Activated effector memory CD4-positive, alpha-beta T cell treated with Interleukin-2 at 50 U/mL for 16 hours (primary cell): ENCODE data around the gene TIMM44.
A peak's percentile ranks its signal among the peaks of the same experiment; 100 is the strongest.

Experiments
- DNase-seq: peaks from one replicate; pipeline ENCODE4 v3.0.0-alpha.2; 2020

TIMM44 gene, protein sequence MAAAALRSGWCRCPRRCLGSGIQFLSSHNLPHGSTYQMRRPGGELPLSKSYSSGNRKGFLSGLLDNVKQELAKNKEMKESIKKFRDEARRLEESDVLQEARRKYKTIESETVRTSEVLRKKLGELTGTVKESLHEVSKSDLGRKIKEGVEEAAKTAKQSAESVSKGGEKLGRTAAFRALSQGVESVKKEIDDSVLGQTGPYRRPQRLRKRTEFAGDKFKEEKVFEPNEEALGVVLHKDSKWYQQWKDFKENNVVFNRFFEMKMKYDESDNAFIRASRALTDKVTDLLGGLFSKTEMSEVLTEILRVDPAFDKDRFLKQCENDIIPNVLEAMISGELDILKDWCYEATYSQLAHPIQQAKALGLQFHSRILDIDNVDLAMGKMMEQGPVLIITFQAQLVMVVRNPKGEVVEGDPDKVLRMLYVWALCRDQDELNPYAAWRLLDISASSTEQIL

DNA sequence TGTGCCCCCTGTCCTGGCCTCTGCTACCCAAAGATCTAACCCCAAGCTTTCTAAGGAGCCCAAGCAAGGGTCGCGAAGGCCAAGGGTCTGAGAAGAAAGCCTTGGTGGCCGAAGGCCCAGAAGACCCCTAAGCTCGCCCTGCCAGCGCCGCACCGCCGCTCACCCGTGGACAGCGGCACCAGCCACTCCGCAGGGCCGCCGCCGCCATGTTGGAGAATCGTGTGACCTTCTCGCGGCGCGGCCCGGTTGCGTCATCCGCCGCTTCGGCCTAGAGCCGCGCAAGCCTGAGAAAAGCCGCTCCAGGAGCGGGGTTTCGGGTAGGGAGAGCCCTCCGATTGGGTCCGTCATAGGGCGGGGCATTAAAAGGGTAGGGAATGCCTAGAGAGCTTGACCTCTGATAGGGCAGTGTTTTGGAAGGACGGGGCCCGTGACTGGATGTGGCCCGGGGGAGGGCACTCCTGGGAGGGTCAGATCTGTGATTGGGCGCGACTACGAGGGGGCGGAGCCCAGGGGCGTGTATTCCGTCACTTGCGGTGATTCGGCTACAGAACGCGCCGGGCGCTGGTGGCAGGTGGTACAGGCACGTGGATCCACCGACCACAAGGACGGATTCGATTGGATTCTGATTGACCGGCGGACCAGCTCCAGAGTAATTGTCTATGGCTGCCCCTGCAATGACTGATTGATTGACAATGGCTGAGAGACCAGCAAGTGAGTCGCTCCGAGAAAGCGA is at the start of gene TIMM44:
Gene TIMM44, minus strand, starts transcription at position 223 of the 733 bp plus-strand sequence. Its CDS starts 15 bp downstream, at position 208.
- DNase-seq = peak; percentile 99

DNA sequence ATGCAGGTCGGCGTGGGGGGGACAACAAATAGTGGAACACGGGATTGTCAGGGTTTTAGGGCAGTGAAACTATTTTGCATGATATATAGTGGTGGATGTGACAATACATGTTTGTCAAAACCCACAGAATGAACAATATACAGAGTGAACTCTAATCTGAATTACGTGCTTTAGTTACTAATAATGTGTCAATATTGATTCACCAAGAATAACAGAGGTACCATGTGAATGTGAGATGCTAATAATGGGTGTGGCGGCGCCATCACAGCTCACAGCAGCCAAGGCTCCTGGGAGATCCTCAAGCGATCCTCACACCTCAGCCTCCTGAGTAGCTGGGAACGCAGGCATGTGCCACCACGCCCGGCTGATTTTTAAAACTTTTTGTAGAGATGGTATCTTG is 49.1 kb upstream of the TIMM44 start:
- no peak for DNase-seq

DNA sequence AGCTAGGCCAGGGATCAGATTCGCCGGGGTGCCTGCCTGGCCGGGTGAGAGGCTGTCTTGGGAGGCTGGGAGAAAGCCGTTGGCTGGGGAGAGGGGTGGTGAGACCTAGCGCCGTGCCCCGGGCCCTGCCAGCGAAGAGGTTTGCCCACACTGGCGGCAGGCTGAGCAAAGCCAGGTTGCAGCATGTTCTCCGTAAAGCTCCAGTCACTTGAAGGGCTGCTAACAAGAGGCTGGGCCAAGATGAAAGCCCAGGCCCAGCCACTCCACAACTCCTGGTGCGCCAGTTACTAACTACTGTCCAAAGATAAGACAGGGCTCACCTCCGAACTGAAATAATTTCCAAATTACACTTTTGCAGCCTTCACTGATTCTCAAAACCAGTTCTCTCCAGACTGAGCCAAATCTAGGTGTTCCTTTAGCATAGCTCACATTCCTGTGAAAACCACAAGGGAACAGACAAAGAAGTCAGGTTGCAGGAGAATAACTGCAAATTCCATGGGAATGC is 45.7 kb upstream of the TIMM44 start:
- DNase-seq = no peak

DNA sequence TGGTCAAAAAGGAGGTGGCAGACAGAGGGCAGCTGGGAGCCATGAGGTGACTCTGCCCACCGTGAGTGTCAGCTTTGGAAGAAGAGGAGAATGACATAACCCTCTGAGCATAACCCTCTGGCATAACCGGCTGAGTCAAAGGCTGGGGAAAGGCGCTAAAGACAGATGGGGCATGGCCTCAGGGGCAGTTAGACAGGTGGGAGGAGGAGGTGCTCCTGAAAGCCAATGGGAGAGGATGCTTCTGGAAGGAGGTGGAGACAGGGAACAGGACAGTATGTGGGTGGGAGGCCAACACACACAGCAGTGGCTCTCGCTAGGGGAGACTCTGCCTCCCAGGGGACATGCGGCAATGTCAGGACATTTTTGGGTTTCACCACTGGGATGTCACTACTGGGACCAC is 44.8 kb upstream of the TIMM44 start:
- no peak for DNase-seq

DNA sequence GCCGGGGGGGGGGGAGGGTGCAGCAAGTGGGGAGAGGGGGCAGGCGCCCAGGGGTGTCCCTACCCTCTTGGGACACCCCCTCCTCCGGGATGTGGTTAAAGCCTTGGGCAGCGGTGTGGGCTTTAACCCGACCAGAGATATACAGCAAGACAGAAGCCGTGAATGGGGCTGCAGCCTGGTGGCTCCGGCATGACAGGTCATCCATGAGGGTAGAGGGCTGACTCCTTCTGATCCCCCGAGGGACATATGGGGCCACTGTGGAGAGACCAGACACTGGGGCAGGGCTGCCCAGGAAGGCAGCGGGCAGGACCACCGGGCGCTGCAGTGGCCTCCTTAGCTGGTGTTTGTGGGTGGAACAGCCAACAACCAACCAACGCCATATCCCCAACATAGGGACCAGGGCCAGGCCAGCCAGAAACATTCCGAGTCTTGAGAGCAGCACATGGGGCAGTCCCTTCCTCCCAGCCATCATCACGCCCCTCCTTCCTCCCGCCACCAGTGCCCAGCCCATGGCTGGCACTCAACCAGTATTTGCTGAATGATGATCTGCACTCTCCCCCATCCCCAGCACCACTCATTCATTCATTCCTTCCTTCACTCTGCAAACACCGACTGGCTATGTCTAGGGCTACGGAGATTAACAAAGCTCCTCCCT is 43.8 kb upstream of the TIMM44 start:
- no peak for DNase-seq

DNA sequence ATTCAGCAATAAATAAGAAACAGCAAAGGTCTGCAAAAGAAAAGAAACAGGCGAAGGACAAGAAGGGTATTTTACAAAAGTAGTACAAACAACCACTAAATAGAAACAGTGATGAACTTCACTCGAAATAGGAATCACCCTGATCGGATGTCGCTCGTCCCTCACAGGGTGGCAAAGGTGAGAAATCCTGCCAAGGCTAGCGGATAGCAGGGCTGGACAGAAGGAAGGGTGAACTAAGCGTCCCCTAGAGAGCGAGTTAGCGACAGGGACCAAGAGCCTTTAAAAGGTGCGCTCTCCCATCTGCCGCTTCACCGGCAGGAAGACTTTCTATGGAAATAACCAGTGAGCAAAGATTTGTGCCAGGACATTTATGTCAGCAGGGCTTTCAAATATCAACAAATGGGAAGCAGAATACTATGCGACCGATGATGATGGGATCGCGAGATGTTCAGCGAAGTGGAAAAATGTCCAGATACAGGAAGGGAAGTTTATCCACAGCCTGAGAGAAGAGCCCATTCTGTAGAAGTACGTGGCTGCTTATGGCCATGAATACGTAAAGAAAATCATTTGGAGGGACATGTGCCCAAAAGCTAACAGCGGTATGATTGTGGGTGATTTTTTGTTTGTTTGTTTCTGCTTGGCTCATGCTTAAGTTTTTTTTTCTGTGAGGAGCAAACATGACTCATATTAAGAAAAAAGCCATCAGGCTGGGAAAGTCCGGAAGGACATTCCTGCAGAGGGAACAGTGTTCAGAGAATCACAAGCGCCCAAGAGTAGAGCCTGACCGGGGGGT is 43.1 kb upstream of the TIMM44 start:
- no peak for DNase-seq

DNA sequence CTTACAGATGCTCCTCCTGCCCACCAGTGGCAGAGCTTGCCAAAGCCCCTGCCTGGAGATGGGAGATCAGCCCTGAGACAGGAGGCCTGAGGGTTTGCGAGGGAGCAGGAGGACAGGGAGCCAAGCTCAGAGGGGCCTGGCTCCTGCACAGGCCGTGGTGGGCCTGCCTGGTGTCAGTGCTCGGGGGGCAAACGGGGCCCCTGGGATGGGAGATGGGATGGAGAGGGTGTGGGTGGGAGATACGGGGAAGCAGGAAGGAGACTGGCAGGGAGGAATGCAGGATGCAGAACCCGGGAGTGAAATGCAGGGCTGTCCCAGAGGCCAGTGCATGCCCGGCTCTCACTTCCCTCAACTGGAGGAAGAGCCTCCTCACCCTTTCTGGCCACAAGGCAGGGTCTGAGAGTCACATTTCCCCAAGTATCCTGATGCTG is 42.0 kb upstream of the TIMM44 start:
- no peak for DNase-seq

DNA sequence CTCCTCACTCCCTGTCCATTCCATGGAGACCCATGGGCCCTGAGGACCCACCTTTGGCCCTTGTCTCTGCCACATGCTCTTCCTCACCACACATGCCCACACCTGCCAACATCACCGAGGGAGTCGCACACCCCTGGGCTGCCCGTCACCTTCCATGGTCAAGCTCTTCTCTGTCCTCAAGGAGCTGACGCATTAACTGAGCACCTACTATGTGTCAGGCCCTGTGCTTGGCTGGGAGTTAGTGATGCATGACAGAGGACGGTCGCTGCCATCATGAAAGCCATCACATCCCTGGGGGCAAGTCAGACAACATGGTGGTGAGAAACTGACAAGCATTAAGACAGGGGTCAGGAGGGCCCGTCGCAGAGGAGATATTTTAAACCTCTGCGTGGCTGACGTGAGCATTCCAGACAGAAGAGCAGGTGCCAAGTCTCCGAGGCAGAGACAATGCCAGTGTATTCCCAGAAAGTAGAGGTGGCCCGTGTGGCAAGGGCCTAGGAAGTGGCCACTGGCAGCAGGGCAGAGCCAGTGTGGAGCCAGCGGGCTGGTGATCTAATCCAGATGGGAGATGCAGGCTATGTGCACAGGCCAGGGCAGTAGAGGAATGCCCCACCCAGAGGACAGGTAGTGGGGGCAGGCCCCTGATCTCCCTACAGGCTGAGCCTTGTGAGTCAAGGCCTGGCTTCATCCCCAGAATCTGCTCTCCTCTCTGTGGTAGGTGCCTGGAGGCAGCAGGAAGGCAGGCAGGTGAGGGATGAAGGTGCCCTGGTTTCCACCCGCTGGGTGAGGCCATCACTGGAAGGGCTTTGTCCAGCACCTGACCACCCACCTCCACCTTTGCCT is 40.8 kb upstream of the TIMM44 start:
- DNase-seq = no peak

DNA sequence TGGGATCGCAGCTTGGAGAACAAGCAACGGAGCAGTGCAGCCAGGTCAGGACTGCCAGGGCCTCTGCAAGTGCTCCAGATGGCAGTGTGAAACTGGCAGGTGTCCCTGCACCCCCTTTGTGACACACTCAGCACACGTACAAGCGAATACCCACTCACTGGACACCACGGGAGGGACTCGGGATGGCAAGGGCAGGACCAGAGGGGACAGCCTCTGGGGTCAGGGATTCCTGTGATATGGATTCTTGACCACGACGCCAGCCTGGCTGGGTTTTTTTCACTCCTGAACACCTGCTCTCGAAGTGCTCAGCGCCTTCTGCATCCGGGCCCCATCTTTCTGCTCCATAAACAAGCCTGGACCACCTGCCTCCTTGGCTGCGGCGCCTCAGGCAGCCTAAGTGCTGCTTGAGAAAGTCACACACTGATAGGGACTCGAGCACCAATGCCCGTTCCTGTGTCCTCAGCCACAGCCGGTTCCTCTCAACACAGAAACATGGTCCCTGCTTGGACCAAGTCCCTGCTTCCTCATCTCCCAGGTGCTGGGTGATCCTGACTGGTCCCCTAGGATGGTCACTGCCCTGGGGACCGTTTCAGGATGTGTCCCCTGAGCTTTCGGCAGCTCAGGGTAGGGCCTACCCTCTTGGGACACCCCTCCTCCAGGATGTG is 40.0 kb upstream of the TIMM44 start:
- no peak for DNase-seq

DNA sequence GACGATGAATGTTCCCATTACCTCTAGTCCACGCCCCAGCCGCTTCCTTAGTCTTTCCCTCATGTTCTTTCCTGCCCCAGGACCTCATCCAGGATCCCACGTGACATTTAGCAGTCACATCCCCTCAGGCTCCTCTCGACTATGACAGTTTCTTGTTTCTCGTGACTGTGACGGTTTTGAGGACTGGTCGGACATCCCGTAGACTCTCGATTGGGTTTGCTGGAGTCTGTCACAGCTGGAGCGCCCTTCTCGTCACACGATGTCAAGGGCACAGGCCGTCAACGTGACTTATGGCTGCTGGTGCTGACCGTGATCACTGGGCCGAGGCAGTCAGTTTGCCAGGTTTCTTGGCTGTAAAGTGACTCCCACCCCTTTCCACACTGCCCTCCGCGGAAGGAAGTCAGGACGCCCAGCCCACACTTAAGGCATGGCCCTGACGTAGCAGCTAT is 39.2 kb upstream of the TIMM44 start:
- no peak for DNase-seq

DNA sequence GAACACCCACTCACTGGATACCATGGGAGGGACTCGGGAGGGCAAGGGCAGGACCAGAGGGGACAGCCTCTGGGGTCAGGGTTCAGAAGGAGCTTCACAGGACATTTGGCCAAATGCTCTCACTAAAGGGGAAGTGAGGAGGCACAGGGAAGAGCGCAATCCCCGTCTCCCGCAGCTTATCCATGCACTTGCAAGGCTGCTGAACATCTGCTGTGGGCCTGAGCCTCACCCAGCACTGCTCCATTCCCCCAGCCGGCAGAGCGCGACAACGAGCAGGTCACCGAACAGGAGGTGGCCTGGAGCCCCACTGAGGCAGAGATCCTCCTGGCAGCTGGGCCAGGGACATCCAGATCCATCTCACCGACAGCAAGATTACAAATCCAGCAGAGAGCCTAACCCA is 38.6 kb upstream of the TIMM44 start:
- no peak for DNase-seq

DNA sequence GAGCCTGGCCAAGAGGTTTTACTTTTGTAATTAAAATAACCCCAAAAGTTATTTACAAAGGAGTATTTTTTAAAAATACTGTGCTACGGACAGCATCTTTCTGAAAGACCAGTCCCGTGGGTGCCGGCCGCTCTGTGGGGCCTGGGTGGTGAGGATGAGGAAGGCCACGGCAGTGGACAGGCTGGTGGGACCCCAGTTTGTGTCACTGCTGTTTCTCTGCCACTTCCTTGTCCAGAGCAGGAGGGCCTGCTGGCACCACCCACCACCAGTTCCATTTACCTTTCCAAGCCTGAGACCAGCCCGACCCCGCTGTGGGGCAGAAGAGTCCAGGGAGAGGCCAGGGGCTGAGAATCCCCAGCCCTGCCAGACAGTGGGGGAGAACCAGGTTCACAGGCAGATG is 38.2 kb upstream of the TIMM44 start:
- DNase-seq = no peak

DNA sequence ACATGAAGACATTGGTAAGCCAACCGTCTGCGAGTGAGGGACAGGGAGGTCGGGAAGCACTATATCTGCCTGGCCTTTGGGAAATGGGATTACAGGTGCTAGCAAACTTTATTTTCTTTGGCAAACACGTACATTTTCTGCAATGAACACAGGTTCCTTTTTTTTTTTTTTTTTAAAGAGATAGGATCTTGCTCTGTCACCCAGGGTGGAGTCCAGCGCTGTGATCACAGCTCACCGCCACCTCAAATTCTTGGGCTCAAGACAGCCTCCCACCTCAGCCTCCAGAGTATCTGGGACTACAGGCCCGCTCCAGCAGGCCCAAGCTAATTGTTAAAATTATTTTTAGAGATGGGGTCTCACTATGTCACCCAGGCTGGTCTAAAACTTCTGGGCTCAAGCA is 37.7 kb upstream of the TIMM44 start:
- DNase-seq = no peak

DNA sequence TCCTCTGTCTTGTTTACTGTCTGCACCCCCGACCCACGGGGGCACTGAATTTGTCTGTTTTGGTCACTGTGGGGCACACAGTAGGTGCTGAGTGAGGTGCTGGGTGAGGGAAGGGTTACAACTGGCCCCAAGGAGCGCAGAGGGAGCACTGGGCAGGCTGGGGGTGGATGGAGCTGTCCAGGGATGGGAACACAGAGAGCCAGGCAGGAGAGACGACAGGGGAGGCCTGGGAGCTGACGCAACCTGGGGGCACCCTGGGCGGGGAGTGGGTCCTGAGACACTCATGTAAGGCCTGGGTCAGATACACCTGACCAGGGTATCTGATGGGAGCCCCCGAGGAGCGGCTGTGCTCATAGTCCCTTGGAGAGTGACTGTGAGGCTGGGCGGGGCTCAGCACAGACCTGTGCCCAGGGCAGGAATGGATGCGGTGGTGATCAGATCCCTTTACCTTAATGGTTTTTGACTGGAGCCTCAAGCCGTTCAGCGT is 37.2 kb upstream of the TIMM44 start:
- no peak for DNase-seq

DNA sequence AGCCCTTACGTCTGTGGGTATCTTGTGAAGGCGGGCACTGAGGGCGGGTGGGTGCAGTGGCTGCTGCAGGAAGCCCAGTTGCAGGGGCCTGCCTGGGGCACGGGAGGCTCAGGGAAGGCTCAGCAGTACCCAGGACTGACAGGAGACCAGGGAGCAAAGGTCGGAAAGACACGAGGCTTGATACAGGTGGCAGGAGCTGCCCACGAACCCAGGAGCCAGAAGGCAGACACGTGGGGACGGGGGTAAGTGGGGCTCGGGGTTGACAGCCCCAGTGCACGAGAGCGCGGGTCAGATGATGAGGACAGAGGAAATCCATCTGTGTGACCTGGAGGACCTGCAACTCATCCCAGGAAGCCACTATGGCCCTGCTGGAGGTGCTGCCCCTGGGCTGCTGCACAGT is 36.7 kb upstream of the TIMM44 start:
- no peak for DNase-seq

DNA sequence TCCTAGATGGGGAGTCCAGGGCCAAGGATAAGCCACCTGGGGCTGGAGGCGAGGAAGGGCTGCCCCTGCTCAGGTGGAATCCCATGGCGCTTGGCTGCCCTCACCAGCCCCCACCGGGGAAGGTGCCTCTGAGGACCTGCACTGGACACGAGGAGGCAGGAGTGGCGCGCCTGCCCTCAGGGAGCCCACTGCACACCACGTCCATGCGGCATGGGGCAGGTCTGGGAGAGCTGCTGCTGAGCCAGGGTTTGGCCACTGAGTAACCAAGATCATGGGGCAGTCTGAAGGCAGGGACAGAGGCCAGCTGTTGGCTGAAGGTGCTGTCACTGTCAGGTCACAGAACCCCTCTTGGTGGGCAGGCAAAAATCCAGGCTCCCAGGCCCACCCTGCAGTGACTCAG is 36.1 kb upstream of the TIMM44 start:
- no peak for DNase-seq

DNA sequence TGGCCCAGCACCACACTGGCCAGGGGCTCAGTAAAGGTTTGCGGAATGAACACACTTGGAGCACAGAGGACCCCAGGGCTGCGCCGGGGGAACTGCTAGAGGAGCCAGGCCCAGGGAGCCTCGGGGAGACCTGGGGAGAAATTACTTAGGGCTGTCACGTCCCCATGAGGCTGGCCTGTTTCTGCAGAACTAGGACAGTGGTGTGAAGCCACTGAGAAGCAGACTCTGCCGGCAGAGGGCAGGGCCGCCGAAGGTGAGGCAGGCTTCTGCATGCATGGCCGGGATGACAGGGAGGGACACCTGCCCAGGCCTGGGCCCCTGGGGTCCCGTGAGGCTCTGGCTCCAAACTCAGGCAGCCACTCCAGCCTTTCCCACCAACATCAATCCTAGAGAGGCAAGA is 35.5 kb upstream of the TIMM44 start:
- no peak for DNase-seq

DNA sequence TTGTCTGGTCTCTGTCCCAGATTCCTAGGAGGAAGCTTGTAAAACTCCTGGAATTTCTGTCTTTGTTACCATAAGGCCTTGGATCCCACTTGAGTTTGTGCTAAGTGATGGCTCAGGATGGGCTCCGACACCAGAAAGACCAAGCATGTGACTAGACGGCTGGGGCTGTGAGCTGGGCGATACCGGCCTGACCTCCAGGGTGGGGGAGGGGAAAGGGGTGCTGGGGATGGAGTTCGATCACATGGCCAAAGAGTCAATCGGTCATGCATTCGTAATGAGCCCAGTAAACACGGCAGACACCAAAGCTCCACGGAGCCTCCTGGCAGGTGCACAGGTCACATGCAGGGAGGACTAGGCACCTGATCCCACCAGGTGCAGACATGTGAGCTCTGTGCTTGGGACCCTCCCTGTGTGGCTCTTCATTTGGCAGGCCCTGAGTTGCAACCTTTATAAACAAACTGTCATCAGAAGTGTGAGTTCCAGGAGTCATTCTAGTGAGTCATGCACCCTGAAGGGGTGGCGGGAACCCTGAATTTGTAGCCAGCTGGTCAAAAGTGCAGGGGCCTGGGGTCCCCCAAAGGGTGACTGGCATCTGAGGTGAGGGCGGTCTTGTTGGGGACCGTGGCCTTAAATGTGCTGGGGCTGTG is 34.8 kb upstream of the TIMM44 start:
- DNase-seq = no peak

DNA sequence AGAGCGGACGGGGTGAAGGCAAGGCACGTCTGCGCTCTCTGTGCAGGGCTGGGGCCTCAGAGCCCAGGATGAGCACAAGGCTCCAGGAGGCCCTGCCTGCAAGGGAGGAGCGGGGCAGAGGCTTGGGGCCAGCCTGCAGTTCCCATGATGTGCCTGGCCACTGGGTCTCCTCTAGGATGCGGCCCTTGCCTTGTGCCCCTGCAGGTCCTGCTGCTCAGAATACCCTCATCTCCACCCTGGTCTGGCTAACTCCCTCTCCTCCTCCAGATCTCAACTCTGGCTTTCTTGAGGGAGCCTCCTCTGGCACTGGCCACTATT is 34.2 kb upstream of the TIMM44 start:
- DNase-seq = no peak

DNA sequence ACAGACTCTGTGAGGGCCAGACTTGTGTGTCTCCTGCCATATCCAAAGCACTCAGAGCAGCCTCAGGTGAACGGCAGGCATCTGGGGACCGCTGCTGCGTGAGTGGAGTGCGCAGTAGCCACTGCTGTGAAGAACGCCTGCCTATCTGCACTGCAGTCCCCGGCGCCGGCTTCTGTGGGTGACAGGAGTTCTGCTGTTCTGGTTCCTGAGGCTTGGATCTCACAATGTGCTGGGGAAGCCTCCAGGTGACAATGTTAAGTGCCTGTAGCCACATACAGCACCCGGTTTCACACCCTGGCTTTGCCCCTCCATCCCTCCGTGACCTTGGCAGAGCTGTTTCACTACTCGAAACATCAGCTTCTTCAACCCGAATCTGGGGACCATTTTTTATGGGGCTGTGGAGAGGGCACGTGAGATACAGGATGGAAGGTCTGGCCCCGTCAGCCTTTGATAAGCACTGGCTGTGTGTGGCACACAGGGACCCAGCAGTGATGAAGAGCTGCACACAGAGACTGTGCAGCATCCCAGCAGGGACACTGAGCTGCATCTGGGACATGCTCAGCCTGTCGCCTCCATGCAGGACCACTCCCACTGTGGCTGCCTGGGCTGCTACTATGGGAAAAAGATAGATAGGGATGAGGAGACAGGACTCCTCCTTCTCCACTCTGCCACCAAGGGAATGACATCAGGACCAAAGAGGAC is 33.7 kb upstream of the TIMM44 start:
- DNase-seq = no peak
